A549 (cell line): ENCODE measurements around the gene CMAS. TPM values are rescaled to one million over a fixed set of nuclear protein-coding genes. Genes with fewer than 3 reads are reported as not detected.
A peak's percentile ranks its signal among the peaks of the same experiment; 100 is the strongest.

Experiments used
- ATAC-seq, 2 experiments: fragments of 200-7000 bp in 1 of 2; fragments of >200 bp in 1 of 2; cut with Nextera tagmentation in 1 of 2; cut with Tn5 transposase in 1 of 2; 3 replicates each; pipeline versions ENCODE4 v1.8.0 to v1.9.1; 2018 to 2020; ENCODE audit warnings: mild to moderate bottlenecking in 1 of 2, moderate library complexity in 1 of 2
- CTCF ChIA-PET: fragments of 300-600 bp; sonication (Branson Sonifier 250); formaldehyde crosslinking; extraction: SDS; loops from one replicate; lab custom pipeline; 2021; ENCODE audit warnings: antibody characterized with exemption, inconsistent platforms; lab: Yijun Ruan, JAX
- POLR2A ChIA-PET: fragments of 350-600 bp; formaldehyde crosslinking; extraction: SDS; loops from one replicate; lab custom pipeline; 2021; ENCODE audit warnings: antibody characterized with exemption, inconsistent platforms; lab: Yijun Ruan, JAX
- DNase-seq, 2 experiments: peaks; one replicate each; pipeline versions ENCODE4 v3.0.0 to v3.0.0-alpha.2; 2011 to 2016; ENCODE audit warnings: low read depth in 1 of 2, low spot score in 1 of 2
- FAIRE-seq: peaks from 2 replicates; lab custom pipeline; 2011; peaks lifted over from hg19 to GRCh38; lab: Jason Lieb, UNC
- H3K27ac ChIP-seq, 2 experiments: fragments of >200 bp; sonication (Bioruptor Twin); formaldehyde crosslinking; 3 replicates each; pipeline ENCODE4 v1.5.1; 2016 to 2017
- H3K4me1 ChIP-seq: fragments of >200 bp; sonication (Bioruptor Twin); formaldehyde crosslinking; 3 replicates; pipeline ENCODE4 v1.6.1; 2016
- H3K4me2 ChIP-seq: fragments of >200 bp; sonication (Bioruptor Twin); formaldehyde crosslinking; 3 replicates; pipeline ENCODE4 v1.6.1; 2016
- H3K4me3 ChIP-seq: fragments of >200 bp; sonication (Bioruptor Twin); formaldehyde crosslinking; 3 replicates; pipeline ENCODE4 v1.5.1; 2016
- H3K9me3 ChIP-seq: fragments of >200 bp; sonication (Bioruptor Twin); formaldehyde crosslinking; 3 replicates; pipeline ENCODE4 v1.6.1; 2016
- BHLHE40 ChIP-seq: IDR thresholded peaks from 2 replicates; pipeline ENCODE4 v1.6.1; 2012; ENCODE audit warnings: low read depth, low read length, inconsistent platforms
- CBX8 ChIP-seq: fragments of 200-600 bp; sonication (generic); IDR thresholded peaks from 2 replicates; pipeline ENCODE4 v1.6.1; 2016
- CEBPB ChIP-seq, 2 experiments: fragments of >200 bp in 1 of 2; sonication (Bioruptor Twin) in 1 of 2; formaldehyde crosslinking in 1 of 2; IDR thresholded peaks; 2 replicates each; pipeline ENCODE4 v1.6.1; 2012 to 2016
- EHF ChIP-seq: fragments of 250-450 bp; sonication (Bioruptor Pico); IDR thresholded peaks from 2 replicates; pipeline ENCODE4 v1.5.0; 2020; ENCODE audit warnings: mild to moderate bottlenecking
- EP300 ChIP-seq, 2 experiments: fragments of >200 bp; sonication (Bioruptor Twin); formaldehyde crosslinking; IDR thresholded peaks; 2 replicates in 1 of 2; 3 replicates in 1 of 2; pipeline ENCODE4 v1.6.1; 2016 to 2017
- ESRRA ChIP-seq: fragments of 150-350 bp; IDR thresholded peaks from 2 replicates; pipeline ENCODE4 v1.6.1; 2014; ENCODE audit warnings: mild to moderate bottlenecking, low read length, borderline replicate concordance
- GATA3 ChIP-seq: IDR thresholded peaks from 2 replicates; pipeline ENCODE4 v1.6.1; 2012; ENCODE audit warnings: borderline replicate concordance
- HDAC2 ChIP-seq: fragments of 200-600 bp; sonication (generic); IDR thresholded peaks from 2 replicates; pipeline ENCODE4 v1.6.1; 2016
- HOXA7 ChIP-seq: fragments of 250-450 bp; sonication (Bioruptor Pico); IDR thresholded peaks from 2 replicates; pipeline ENCODE4 v1.5.0; 2020; ENCODE audit warnings: mild to moderate bottlenecking, moderate library complexity
- HOXB13 ChIP-seq: fragments of 250-450 bp; sonication (Bioruptor Pico); IDR thresholded peaks from 2 replicates; pipeline ENCODE4 v1.5.0; 2020; ENCODE audit warnings: low read depth, mild to moderate bottlenecking, moderate library complexity
- KDM1A ChIP-seq: fragments of 200-600 bp; sonication (generic); IDR thresholded peaks from 2 replicates; pipeline ENCODE4 v1.6.1; 2016; ENCODE audit warnings: low read depth, mild to moderate bottlenecking
- MAFK ChIP-seq: fragments of 450-650 bp; IDR thresholded peaks from 2 replicates; pipeline ENCODE4 v1.6.1; 2014; ENCODE audit not compliant: partially characterized antibody
- MAZ ChIP-seq: fragments of 150-350 bp; IDR thresholded peaks from 2 replicates; pipeline ENCODE4 v1.6.1; 2014; ENCODE audit warnings: antibody characterized with exemption, low read depth, low read length, borderline replicate concordance
- MYC ChIP-seq: IDR thresholded peaks from 2 replicates; pipeline ENCODE4 v1.6.1; 2012; ENCODE audit warnings: mild to moderate bottlenecking, inconsistent platforms, low read length, improper control_type of control experiment, borderline replicate concordance
- NFE2L2 ChIP-seq: fragments of 150-350 bp; conservative IDR thresholded peaks from 2 replicates; pipeline ENCODE4 v1.6.1; 2014; ENCODE audit warnings: low read length
- POLR2AphosphoS2 ChIP-seq: conservative IDR thresholded peaks from 2 replicates; pipeline ENCODE4 v1.6.1; 2012; ENCODE audit warnings: low read length, improper control_type of control experiment, inconsistent platforms
- RAD21 ChIP-seq, 2 experiments: fragments of >200 bp in 1 of 2; sonication (Bioruptor Twin) in 1 of 2; formaldehyde crosslinking in 1 of 2; IDR thresholded peaks in 1 of 2; conservative IDR thresholded peaks in 1 of 2; 2 replicates in 1 of 2; 3 replicates in 1 of 2; pipeline ENCODE4 v1.6.1; 2012 to 2018; ENCODE audit warnings: inconsistent platforms in 1 of 2
- RARB ChIP-seq: fragments of 250-450 bp; sonication (Bioruptor Pico); IDR thresholded peaks from 2 replicates; pipeline ENCODE4 v1.8.0; 2021; ENCODE audit warnings: mild to moderate bottlenecking, moderate library complexity
- RFX5 ChIP-seq: fragments of 450-650 bp; IDR thresholded peaks from 2 replicates; pipeline ENCODE4 v1.7.1; 2014; ENCODE audit warnings: antibody characterized with exemption, mild to moderate bottlenecking, moderate library complexity
- RNF2 ChIP-seq: fragments of 200-600 bp; sonication (generic); IDR thresholded peaks from 2 replicates; pipeline ENCODE4 v1.6.1; 2016; ENCODE audit warnings: low read depth, mild to moderate bottlenecking, antibody characterized with exemption, moderate library complexity, borderline replicate concordance
- TFCP2L1 ChIP-seq: fragments of 250-450 bp; sonication (Bioruptor Pico); IDR thresholded peaks from 2 replicates; pipeline ENCODE4 v1.5.0; 2021; ENCODE audit warnings: mild to moderate bottlenecking
- TP53 ChIP-seq: fragments of 250-450 bp; sonication (Bioruptor Pico); IDR thresholded peaks from 2 replicates; pipeline ENCODE4 v1.5.0; 2021; ENCODE audit warnings: mild to moderate bottlenecking, moderate library complexity
- ZFP36 ChIP-seq: fragments of 450-650 bp; IDR thresholded peaks from 2 replicates; pipeline ENCODE4 v1.6.1; 2014; ENCODE audit warnings: borderline replicate concordance; ENCODE audit not compliant: partially characterized antibody
- ZNF302 ChIP-seq: fragments of 250-450 bp; sonication (Bioruptor Pico); IDR thresholded peaks from 2 replicates; pipeline ENCODE4 v1.9.0; 2021; ENCODE audit warnings: inconsistent platforms, mild to moderate bottlenecking, moderate library complexity
- WGBS: methylation state at CpG from one replicate; pipeline ENCODE4 v1.1.6; 2017; ENCODE audit errors: missing lambda C conversion rate; 5-methylcytosine and 5-hydroxymethylcytosine counted together
- polyA plus RNA-seq, 4 experiments: library from polyadenylated mRNA; depleted of rRNA in 3 of 4; stranded (reverse); fragments of >200 nt; fragmentation: RNase III in 1 of 4; extraction: RNeasy Plus Mini Kit Qiagen cat#74134 plus additional on column Dnase treatment in 1 of 4; gene quantifications; 2 replicates in 3 of 4; 3 replicates in 1 of 4; pipeline ENCODE4 v1.2.3, GENCODE V29; 2011 to 2017
- TF ChIP-seq, protein P1 (sequence below): fragments of 250-450 bp; sonication (Bioruptor Pico); IDR thresholded peaks from 2 replicates; pipeline ENCODE4 v1.5.0; 2020; ENCODE audit warnings: low read depth, mild to moderate bottlenecking, moderate library complexity
- TF ChIP-seq, protein P2 (sequence below): IDR thresholded peaks from 2 replicates; pipeline ENCODE4 v1.6.1; 2012
- TF ChIP-seq, protein P3 (sequence below): IDR thresholded peaks from 2 replicates; pipeline ENCODE4 v1.6.1; 2012; ENCODE audit warnings: low read depth, borderline replicate concordance

The CMAS gene
- polyA plus RNA-seq, 2 of the 4 experiments (the other 2 are of a cell fraction), result 47.1 to 68.2 TPM

DNA sequence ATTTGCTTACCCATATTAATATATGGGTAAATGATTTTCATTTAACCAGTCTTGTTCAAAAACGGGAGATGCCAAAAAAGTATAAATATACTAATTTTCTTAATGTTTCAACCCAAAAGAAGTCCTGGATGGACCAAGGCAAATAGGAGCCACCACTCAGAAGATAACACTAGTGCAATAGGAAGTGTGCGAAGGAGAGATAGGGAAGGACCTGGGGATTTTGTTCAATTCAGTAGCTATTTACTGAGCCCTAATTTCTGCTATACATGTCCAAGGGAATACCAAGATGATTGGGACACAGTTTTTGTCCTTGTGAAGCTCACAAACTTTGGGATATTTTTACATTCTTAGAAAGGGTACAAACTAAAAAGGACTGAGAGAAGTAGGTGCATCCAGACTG is 1.5 kb downstream of the CMAS start:
- H3K9me3 ChIP-seq, result no peaks in the 10 kb centered on the region
- peaks cover 26% of the 10 kb centered on the region; the same call in 2 of the 3 replicates for H3K4me1 ChIP-seq
- FAIRE-seq (no peak), ATAC-seq (no peak), DNase-seq (no peak)
- H3K4me2 ChIP-seq, result peak overlapping the region; percentile 75
- no peak overlapping the region for H3K27ac ChIP-seq
- TF ChIP-seq RARB (CRISPR knock-in tag) (no peak), HDAC2 (no peak), HOXA7 (CRISPR knock-in tag) (no peak), MAZ (no peak), ESRRA (no peak), ZFP36 (no peak), EP300 (IDR thresholded peaks at IDR 0.05) (no peak), CBX8 (no peak), RFX5 (no peak), RAD21 (conservative IDR thresholded peaks at IDR 0.05 in 1 of 2, IDR thresholded peaks at IDR 0.05 in 1 of 2) (no peak), TP53 (no peak), ZNF302 (CRISPR knock-in tag) (no peak), MYC (no peak), NFE2L2 (no peak), EHF (CRISPR knock-in tag) (no peak), RNF2 (no peak)
- TF ChIP-seq, protein P1, sequence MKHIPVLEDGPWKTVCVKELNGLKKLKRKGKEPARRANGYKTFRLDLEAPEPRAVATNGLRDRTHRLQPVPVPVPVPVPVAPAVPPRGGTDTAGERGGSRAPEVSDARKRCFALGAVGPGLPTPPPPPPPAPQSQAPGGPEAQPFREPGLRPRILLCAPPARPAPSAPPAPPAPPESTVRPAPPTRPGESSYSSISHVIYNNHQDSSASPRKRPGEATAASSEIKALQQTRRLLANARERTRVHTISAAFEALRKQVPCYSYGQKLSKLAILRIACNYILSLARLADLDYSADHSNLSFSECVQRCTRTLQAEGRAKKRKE (CRISPR knock-in tag), result no peak
- TF ChIP-seq, protein P2, sequence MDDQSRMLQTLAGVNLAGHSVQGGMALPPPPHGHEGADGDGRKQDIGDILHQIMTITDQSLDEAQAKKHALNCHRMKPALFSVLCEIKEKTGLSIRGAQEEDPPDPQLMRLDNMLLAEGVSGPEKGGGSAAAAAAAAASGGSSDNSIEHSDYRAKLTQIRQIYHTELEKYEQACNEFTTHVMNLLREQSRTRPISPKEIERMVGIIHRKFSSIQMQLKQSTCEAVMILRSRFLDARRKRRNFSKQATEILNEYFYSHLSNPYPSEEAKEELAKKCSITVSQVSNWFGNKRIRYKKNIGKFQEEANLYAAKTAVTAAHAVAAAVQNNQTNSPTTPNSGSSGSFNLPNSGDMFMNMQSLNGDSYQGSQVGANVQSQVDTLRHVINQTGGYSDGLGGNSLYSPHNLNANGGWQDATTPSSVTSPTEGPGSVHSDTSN, result no peak
- TF ChIP-seq, protein P3, sequence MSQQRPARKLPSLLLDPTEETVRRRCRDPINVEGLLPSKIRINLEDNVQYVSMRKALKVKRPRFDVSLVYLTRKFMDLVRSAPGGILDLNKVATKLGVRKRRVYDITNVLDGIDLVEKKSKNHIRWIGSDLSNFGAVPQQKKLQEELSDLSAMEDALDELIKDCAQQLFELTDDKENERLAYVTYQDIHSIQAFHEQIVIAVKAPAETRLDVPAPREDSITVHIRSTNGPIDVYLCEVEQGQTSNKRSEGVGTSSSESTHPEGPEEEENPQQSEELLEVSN, result no peak
- H3K4me3 ChIP-seq, result peak overlapping the region; percentile 96; the same call in 2 of the 3 replicates
- CTCF ChIA-PET, result interaction anchor here (0.5 kb wide), 1 partner anchor 11 kb away, joined by 3 read pairs; no protein-coding TSS in a partner anchor
- 63% methylated on average over 2 of the region's 2 CpGs for WGBS
- POLR2A ChIA-PET, result no interaction called here

DNA sequence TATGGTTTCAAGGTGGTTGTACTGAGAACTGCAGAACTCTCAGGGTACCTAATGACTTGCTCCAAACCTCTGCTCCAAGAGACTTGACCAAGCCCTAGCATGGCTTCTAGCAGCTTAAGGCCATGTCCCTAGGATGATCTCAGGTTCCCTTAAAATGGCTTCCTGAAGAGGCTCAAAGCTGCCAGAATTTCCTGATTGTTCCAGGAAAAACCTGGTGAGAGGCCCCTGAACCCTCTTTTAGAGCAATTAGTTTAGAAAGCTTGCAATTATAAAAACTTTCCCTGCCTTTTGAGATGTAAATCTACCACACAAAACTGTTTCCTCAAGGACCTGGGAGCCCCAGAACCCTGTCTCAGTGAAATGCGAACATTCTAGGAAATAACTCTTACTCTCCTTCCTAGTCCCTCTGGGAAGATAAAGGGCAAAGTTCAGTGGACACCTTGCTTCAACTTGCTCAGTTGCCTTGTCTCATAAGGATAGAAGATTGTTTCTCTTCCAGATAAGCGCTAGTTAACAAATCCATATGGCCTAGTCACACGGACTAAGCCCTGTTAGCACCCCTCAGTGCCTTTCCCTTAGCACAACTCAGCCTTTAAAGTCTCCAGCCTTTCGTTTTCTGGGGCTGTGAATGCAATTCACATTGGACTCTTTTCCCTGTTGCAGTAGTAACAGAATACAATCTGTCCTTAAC is 2.5 kb downstream of the CMAS start:
- DNase-seq, result no peak
- FAIRE-seq, result no peak
- WGBS, result 89% methylated on average over 4 of the region's 4 CpGs
- H3K27ac ChIP-seq, result no peak overlapping the region
- ATAC-seq, result no peak
- CTCF ChIA-PET, result interaction anchor here (0.9 kb wide), 1 partner anchor 14 kb away, joined by 3 read pairs; no protein-coding TSS in a partner anchor
- no peak overlapping the region for H3K4me3 ChIP-seq
- no peaks in the 10 kb centered on the region for H3K9me3 ChIP-seq
- H3K4me2 ChIP-seq, result peak overlapping the region; percentile 75; the same call in 1 of the 3 replicates
- POLR2A ChIA-PET, result no interaction called here
- TF ChIP-seq KDM1A (no peak), HOXB13 (CRISPR knock-in tag) (no peak), RNF2 (no peak), TFCP2L1 (no peak), BHLHE40 (no peak), EP300 (IDR thresholded peaks at IDR 0.05) (no peak), POLR2AphosphoS2 (no peak), CEBPB (IDR thresholded peaks at IDR 0.05) (no peak), MAFK (no peak), MYC (no peak), RARB (CRISPR knock-in tag) (no peak), GATA3 (no peak)
- peaks cover 16% of the 10 kb centered on the region; the same call in 2 of the 3 replicates for H3K4me1 ChIP-seq
